ENCODE results near the gene SERGEF. TPM values are rescaled to one million over a fixed set of nuclear protein-coding genes. Genes with fewer than 3 reads are reported as not detected.

Gene SERGEF
- polyA plus RNA-seq, 1 of the 3 experiments (the other 2 are of a cell fraction): 23.1 TPM

DNA sequence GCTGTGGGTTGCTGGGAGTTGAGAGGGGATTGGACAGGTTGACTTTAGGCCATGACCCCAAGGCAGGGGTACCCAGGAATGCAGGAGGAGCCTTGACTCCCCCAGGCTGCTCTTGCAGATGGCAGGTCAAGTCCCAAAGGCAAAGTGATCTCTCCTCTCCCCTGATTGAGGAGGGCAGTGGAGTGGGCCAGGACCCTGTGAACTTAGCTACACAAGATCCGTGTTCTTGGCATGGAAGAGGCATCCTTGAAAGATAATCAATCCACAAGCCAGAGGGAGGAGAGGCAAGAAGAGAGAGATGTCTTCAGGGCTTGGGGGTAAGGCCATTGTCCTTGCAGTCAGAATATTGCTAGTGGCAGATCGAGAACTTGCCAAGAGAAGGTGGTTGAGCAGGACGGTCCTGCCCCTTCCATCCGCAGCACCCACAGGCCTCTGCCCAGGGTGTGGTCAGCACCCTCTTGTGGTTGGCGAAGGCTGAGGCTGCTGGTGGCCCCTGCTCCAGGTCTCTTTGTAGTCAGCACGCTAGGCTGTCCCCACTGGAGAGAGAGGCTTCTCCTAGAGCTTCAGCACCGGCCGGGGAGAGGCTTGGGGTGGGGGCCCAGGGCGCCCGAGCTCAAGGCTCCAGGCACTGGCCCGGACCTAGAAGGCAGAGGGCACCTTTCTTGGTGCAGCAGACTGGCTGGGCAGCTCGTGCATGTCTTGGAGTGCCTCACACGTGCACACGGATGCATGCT lies 232.8 kb downstream of the SERGEF start:
- Histone ChIP-seq H3K9ac (no peak overlapping the region), H3K4me2 (no peak overlapping the region), H3K9me3 (no peaks in the 10 kb centered on the region), H3K36me3 (replicated peaks in 1 of 2; ENCODE audit: control insufficient read depth in 1 of 2, insufficient read depth in 2 of 2, low read length in 1 of 2) (no peaks in the 10 kb centered on the region), H2AFZ (ENCODE audit: low read depth) (no peak overlapping the region), H3K4me3 (ENCODE audit: low read depth in 2 of 2, low read length in 1 of 2) (no peak overlapping the region), H4K20me1 (ENCODE audit: insufficient read depth) (no peaks in the 10 kb centered on the region), H3K4me1 (ENCODE audit: control insufficient read depth in 1 of 2, insufficient read depth in 2 of 2, low read depth in 1 of 2, low read length in 1 of 2) (no peaks in the 10 kb centered on the region), H3K9me2 (no peaks in the 10 kb centered on the region), H3K27me3 (ENCODE audit: insufficient read depth) (no peaks in the 10 kb centered on the region), H3F3A (replicated peaks; ENCODE audit: insufficient read depth) (no peaks in the 10 kb centered on the region), H3K79me2 (ENCODE audit: insufficient read depth) (no peaks in the 10 kb centered on the region), H3K27ac (ENCODE audit: low read depth in 2 of 2, low read length in 1 of 2) (no peak overlapping the region)
- no peak for DNase-seq
- TF ChIP-seq, protein P1, sequence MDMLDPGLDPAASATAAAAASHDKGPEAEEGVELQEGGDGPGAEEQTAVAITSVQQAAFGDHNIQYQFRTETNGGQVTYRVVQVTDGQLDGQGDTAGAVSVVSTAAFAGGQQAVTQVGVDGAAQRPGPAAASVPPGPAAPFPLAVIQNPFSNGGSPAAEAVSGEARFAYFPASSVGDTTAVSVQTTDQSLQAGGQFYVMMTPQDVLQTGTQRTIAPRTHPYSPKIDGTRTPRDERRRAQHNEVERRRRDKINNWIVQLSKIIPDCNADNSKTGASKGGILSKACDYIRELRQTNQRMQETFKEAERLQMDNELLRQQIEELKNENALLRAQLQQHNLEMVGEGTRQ (IDR thresholded peaks at IDR 0.05; ENCODE audit: borderline replicate concordance, low read depth, low read length): no peak
- TF ChIP-seq RAD21 (IDR thresholded peaks at IDR 0.05; ENCODE audit: low read length) (no peak), EZH2phosphoT487 (IDR thresholded peaks at IDR 0.05; ENCODE audit: borderline replicate concordance, low read depth) (no peak), FOSL2 (IDR thresholded peaks at IDR 0.05; ENCODE audit: borderline replicate concordance, low read depth) (no peak)
- TF ChIP-seq, protein P2, sequence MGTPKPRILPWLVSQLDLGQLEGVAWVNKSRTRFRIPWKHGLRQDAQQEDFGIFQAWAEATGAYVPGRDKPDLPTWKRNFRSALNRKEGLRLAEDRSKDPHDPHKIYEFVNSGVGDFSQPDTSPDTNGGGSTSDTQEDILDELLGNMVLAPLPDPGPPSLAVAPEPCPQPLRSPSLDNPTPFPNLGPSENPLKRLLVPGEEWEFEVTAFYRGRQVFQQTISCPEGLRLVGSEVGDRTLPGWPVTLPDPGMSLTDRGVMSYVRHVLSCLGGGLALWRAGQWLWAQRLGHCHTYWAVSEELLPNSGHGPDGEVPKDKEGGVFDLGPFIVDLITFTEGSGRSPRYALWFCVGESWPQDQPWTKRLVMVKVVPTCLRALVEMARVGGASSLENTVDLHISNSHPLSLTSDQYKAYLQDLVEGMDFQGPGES (IDR thresholded peaks at IDR 0.05; ENCODE audit: low read depth, low read length): no peak
- ChIA-PET CTCF (interaction anchor here (1.0 kb wide), 1 partner anchor 109 kb away, joined by 3 read pairs; no protein-coding TSS in a partner anchor), POLR2A (no interaction called here)
- WGBS (ENCODE audit: low lambda C conversion rate): 66% methylated on average over 12 of the region's 14 CpGs

DNA sequence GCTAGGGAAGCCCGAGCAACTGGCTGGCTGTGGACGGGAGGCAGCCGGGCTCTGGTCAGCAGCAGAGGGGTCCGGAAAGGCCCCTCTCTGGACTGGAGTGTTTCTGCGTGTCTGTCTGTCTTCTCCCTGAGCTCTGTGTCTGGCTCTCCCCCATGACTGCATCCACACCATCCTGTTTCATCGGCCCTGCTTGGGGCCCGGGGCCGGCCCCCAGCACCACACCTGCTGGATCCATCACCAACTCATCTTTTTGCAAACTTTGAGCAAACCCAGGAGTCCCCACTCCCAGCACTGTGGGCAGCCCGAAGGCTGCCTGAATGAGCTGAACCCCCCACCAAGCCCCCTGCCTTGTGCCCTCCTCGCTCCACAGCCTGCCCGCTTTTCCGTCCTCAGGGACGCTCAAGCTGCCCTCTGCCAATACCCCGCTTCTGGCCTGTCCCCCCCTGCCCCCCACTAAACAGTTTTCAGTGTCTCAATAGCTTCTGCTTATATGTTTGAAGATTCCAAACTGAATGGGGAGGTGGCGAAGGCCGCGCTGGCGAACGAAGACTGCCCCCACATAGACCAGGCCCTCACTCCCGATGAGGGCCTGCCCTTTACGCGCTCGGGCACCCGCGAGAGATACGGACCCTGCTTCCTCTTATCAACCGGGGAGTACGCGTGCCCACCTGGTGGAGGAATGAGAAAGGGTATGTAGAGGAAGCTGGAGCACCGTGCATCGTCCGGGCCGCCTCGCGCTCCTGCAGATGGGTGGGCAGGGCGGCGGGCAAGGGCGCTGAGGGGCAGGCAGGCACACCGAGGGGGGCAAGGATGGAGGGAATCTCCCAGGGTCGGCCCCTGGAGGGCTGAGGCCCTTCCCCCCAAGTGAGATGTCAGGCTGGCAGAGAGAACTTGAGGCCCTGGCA lies 233.6 kb downstream of the SERGEF start:
- H3K4me3 ChIP-seq (ENCODE audit: low read depth in 2 of 2, low read length in 1 of 2): no peak overlapping the region
- no peaks in the 10 kb centered on the region for H3K9me2 ChIP-seq
- no peaks in the 10 kb centered on the region for H3F3A ChIP-seq (replicated peaks; ENCODE audit: insufficient read depth)
- no peaks in the 10 kb centered on the region for H3K79me2 ChIP-seq (ENCODE audit: insufficient read depth)
- no peaks in the 10 kb centered on the region for H3K9me3 ChIP-seq
- DNase-seq: no peak
- TF ChIP-seq POLR2AphosphoS5 (IDR thresholded peaks at IDR 0.05; ENCODE audit: low read depth, low read length): no peak
- TF ChIP-seq, protein P3, sequence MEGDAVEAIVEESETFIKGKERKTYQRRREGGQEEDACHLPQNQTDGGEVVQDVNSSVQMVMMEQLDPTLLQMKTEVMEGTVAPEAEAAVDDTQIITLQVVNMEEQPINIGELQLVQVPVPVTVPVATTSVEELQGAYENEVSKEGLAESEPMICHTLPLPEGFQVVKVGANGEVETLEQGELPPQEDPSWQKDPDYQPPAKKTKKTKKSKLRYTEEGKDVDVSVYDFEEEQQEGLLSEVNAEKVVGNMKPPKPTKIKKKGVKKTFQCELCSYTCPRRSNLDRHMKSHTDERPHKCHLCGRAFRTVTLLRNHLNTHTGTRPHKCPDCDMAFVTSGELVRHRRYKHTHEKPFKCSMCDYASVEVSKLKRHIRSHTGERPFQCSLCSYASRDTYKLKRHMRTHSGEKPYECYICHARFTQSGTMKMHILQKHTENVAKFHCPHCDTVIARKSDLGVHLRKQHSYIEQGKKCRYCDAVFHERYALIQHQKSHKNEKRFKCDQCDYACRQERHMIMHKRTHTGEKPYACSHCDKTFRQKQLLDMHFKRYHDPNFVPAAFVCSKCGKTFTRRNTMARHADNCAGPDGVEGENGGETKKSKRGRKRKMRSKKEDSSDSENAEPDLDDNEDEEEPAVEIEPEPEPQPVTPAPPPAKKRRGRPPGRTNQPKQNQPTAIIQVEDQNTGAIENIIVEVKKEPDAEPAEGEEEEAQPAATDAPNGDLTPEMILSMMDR (IDR thresholded peaks at IDR 0.05): no peak
- H4K20me1 ChIP-seq (ENCODE audit: insufficient read depth): no peaks in the 10 kb centered on the region
- ChIA-PET CTCF (interaction anchor here (1.0 kb wide), 1 partner anchor 109 kb away, joined by 3 read pairs; no protein-coding TSS in a partner anchor), POLR2A (no interaction called here)
- H3K27me3 ChIP-seq (ENCODE audit: insufficient read depth): no peaks in the 10 kb centered on the region
- H3K27ac ChIP-seq (ENCODE audit: low read depth in 2 of 2, low read length in 1 of 2): no peak overlapping the region
- no peak overlapping the region for H3K9ac ChIP-seq
- H2AFZ ChIP-seq (ENCODE audit: low read depth): no peak overlapping the region
- WGBS (ENCODE audit: low lambda C conversion rate): 92% methylated on average over 35 of the region's 40 CpGs
- no peaks in the 10 kb centered on the region for H3K36me3 ChIP-seq (replicated peaks in 1 of 2; ENCODE audit: control insufficient read depth in 1 of 2, insufficient read depth in 2 of 2, low read length in 1 of 2)
- H3K4me2 ChIP-seq: no peak overlapping the region
- no peaks in the 10 kb centered on the region for H3K4me1 ChIP-seq (ENCODE audit: control insufficient read depth in 1 of 2, insufficient read depth in 2 of 2, low read depth in 1 of 2, low read length in 1 of 2)

Measured in SK-N-SH (cell line).